ENCODE measurements around the gene IL24.

Gene IL24

DNA sequence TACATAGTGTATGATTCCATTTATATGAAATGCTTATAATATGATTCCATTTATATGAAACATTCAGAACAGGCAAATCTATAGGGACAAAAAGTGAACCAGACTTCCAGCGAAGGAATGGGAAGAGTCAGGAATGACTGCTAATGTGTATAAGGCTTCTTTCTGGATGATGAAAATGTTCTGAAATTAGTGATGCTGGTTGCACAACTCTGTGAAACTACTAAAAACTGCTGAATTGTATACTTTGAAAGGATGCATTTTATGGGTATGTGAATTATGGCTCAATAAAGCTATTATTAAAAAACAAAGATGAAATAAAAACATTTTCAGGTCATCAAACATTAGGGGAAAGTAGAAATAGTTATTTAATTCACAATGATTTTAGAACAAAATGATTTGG, 14.1 kb upstream of the IL24 start:
- H3K9me3 ChIP-seq (ENCODE audit: control insufficient read depth, low read depth, low read length): peaks cover 3% of the 10 kb centered on the region
- no peaks in the 10 kb centered on the region for H3K36me3 ChIP-seq (ENCODE audit: control insufficient read depth, low read depth, low read length)
- H3K4me3 ChIP-seq (ENCODE audit: low read length): no peak overlapping the region
- no peaks in the 10 kb centered on the region for H3K27me3 ChIP-seq (ENCODE audit: control insufficient read depth, insufficient read depth, low read length)
- no peak overlapping the region for H3K27ac ChIP-seq (ENCODE audit: low read length)
- H3K4me1 ChIP-seq (ENCODE audit: control insufficient read depth, low read depth, low read length): no peaks in the 10 kb centered on the region
- no peak overlapping the region for H3K9ac ChIP-seq (ENCODE audit: low read length)

DNA sequence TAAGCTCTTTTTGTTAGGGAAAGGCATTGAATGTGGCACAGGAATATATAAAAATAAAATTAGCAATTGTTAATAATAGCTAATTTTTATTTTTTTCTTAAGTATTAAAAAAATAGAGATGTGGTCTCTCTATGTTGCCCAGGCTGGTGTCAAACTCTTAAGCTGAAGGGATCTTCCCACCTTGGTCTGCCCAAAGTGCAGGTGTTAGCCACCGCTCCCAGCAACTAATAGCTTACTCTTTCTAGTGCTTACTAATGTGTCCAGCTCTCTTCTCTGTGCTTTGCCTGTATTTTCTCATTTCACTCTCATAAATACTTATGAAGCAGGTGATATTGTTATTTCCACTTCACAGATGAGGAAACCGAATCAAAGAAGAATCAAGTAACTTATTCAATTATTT, 13.4 kb upstream of the IL24 start:
- H3K36me3 ChIP-seq (ENCODE audit: control insufficient read depth, low read depth, low read length): no peaks in the 10 kb centered on the region
- no peaks in the 10 kb centered on the region for H3K4me1 ChIP-seq (ENCODE audit: control insufficient read depth, low read depth, low read length)
- no peak overlapping the region for H3K9ac ChIP-seq (ENCODE audit: low read length)
- no peak overlapping the region for H3K27ac ChIP-seq (ENCODE audit: low read length)
- no peaks in the 10 kb centered on the region for H3K27me3 ChIP-seq (ENCODE audit: control insufficient read depth, insufficient read depth, low read length)
- H3K4me3 ChIP-seq (ENCODE audit: low read length): no peak overlapping the region
- no peaks in the 10 kb centered on the region for H3K9me3 ChIP-seq (ENCODE audit: control insufficient read depth, low read depth, low read length)

DNA sequence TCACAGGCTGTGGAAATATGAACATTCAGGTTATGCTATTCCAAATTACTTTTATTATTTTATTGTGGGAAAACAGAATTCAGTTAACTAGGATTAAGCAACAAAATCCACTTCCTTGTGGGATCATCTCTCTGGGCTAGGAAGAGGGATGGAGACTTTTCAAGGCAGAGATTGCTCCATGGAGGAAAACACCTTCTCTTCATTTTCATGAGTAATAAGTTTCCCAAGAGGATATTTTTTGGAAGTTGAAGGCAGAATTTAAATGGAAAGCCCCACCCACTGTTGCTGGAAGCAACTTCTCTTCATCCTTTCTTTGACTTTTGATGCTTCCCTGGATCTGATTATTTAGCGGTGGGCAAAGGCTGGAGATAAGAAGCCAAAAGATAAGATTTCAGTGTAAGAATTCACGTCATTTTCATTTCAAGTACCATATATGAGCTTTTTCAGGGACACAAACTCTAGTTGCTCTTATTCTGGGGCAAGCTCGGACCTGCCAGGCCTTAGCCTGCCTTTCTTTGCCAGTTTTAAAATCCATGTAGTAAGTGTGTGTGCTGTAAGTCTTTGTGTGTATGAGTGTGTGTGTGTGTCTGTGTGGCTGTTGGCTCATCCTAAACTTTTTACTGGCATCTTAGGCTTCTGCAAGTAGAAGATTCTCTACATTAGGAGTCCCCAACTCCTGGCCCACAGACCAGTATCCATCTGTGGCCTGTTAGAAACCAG, 11.7 kb upstream of the IL24 start:
- no peaks in the 10 kb centered on the region for H3K27me3 ChIP-seq (ENCODE audit: control insufficient read depth, insufficient read depth, low read length)
- H3K9me3 ChIP-seq (ENCODE audit: control insufficient read depth, low read depth, low read length): no peaks in the 10 kb centered on the region
- no peak overlapping the region for H3K27ac ChIP-seq (ENCODE audit: low read length)
- H3K9ac ChIP-seq (ENCODE audit: low read length): no peak overlapping the region
- H3K4me3 ChIP-seq (ENCODE audit: low read length): no peak overlapping the region
- H3K36me3 ChIP-seq (ENCODE audit: control insufficient read depth, low read depth, low read length): no peaks in the 10 kb centered on the region
- H3K4me1 ChIP-seq (ENCODE audit: control insufficient read depth, low read depth, low read length): peaks cover 3% of the 10 kb centered on the region

DNA sequence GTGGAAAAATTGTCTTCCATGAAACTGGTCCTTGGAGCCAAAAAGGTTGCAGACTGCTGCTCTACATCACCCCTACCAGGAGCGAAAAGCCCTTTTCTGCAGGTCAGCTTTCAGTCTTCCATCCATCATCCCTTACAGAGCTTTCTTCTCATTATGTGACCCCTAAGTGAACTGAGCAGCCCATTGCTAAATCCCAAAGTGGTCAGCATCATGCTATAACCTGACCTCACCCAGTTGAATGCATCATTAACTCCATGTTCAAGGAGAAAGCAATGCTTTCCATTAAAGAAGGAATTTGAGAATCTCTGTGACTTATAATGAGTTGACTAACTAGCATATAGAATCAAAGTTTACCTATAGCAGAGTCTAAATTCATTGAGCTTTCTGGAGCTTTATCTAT, 10.4 kb upstream of the IL24 start:
- Histone ChIP-seq H3K4me1 (ENCODE audit: control insufficient read depth, low read depth, low read length) (peaks cover 4% of the 10 kb centered on the region), H3K9me3 (ENCODE audit: control insufficient read depth, low read depth, low read length) (no peaks in the 10 kb centered on the region), H3K9ac (ENCODE audit: low read length) (no peak overlapping the region), H3K27ac (ENCODE audit: low read length) (no peak overlapping the region), H3K36me3 (ENCODE audit: control insufficient read depth, low read depth, low read length) (no peaks in the 10 kb centered on the region), H3K27me3 (ENCODE audit: control insufficient read depth, insufficient read depth, low read length) (no peaks in the 10 kb centered on the region), H3K4me3 (ENCODE audit: low read length) (no peak overlapping the region)

DNA sequence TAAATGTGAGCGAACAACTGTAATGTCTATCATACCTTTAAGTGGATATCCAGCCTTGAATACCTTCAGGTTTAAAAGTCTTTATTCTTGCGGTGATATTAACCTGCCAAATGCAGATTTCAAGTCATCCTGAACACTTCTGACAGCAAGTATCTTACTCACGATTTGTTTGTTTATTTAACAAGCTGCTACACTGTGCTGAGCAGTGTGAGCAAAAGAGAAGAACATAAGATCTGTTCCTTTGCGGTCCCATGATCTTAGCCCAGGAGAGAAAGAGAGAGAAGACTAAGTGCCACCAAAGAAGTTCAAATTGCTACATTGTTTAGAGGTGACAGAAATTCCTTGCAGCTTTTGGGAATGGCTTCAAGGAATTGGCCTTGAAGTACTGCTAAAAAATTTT, 9.5 kb upstream of the IL24 start:
- peaks cover 4% of the 10 kb centered on the region for H3K4me1 ChIP-seq (ENCODE audit: control insufficient read depth, low read depth, low read length)
- H3K36me3 ChIP-seq (ENCODE audit: control insufficient read depth, low read depth, low read length): no peaks in the 10 kb centered on the region
- H3K27ac ChIP-seq (ENCODE audit: low read length): no peak overlapping the region
- no peaks in the 10 kb centered on the region for H3K9me3 ChIP-seq (ENCODE audit: control insufficient read depth, low read depth, low read length)
- H3K4me3 ChIP-seq (ENCODE audit: low read length): no peak overlapping the region
- no peaks in the 10 kb centered on the region for H3K27me3 ChIP-seq (ENCODE audit: control insufficient read depth, insufficient read depth, low read length)
- no peak overlapping the region for H3K9ac ChIP-seq (ENCODE audit: low read length)

DNA sequence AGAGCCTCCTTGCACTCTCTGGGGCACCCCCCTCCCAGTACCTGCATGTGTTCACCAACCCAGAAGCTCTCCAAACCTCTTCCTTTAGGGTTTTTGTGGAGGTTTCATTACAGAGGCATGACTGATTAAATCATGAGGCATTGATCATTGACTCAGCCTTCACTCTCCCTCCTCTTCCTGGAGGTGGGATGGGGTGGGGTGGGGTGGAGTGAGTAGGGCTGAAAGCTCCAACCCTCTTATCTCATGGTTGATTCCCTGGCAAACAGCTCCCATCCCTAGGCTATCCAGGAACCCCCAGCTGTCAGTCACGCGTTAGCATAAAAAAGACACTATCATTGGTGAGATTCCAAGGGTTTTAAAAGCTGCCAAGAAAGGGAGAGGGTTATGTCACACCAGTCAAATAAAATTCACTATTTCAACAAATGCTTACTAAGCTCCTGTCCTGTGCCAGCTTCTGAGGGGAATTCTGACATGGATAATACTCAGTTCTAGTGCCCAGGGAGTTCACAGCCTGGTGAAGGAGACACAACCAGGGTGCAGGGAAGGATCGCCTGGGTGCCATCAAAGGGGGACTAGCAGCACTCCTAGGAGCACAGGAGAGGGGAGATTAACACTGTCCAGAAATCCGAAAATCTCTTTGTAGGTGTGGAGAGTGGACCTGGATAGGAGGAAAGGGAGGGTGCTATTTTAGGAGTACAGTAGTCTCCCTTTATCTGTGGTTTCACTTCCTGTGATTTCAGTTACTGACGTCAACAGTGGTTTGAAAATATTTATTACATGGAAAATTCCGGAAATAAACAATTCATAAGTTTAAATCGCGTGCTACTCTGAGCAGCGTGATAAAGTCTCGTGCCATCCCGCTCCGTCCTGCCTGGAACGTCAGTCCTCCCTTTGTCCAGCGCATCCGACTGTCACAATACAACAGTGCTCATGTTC, 6.8 kb upstream of the IL24 start:
- Histone ChIP-seq H3K36me3 (ENCODE audit: control insufficient read depth, low read depth, low read length) (no peaks in the 10 kb centered on the region), H3K9me3 (ENCODE audit: control insufficient read depth, low read depth, low read length) (no peaks in the 10 kb centered on the region), H3K9ac (ENCODE audit: low read length) (no peak overlapping the region), H3K4me3 (ENCODE audit: low read length) (no peak overlapping the region), H3K27ac (ENCODE audit: low read length) (no peak overlapping the region), H3K27me3 (ENCODE audit: control insufficient read depth, insufficient read depth, low read length) (no peaks in the 10 kb centered on the region), H3K4me1 (ENCODE audit: control insufficient read depth, low read depth, low read length) (peaks cover 4% of the 10 kb centered on the region)

DNA sequence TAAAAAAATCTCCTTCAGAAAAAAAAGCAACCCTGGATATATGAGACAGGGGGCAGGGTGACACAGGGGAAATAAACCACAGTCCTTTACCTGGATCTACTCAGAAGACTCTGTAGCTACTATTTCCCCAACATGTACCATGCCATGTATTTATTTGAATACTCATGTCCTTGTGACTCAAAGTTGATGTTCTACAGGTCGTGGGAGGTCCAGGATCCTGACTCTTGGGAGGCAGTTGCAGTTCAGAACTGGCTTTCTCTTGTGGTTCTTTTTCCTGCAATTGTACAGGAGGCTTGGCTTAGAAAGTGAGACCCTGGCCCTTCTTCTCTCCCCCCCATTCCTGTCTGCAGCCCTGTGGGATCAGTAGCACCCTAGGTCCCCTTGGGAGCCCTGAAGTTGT, 5.8 kb upstream of the IL24 start:
- no peaks in the 10 kb centered on the region for H3K9me3 ChIP-seq (ENCODE audit: control insufficient read depth, low read depth, low read length)
- H3K9ac ChIP-seq (ENCODE audit: low read length): no peak overlapping the region
- peaks cover 4% of the 10 kb centered on the region for H3K4me1 ChIP-seq (ENCODE audit: control insufficient read depth, low read depth, low read length)
- H3K27ac ChIP-seq (ENCODE audit: low read length): no peak overlapping the region
- H3K4me3 ChIP-seq (ENCODE audit: low read length): no peak overlapping the region
- H3K36me3 ChIP-seq (ENCODE audit: control insufficient read depth, low read depth, low read length): no peaks in the 10 kb centered on the region
- no peaks in the 10 kb centered on the region for H3K27me3 ChIP-seq (ENCODE audit: control insufficient read depth, insufficient read depth, low read length)

DNA sequence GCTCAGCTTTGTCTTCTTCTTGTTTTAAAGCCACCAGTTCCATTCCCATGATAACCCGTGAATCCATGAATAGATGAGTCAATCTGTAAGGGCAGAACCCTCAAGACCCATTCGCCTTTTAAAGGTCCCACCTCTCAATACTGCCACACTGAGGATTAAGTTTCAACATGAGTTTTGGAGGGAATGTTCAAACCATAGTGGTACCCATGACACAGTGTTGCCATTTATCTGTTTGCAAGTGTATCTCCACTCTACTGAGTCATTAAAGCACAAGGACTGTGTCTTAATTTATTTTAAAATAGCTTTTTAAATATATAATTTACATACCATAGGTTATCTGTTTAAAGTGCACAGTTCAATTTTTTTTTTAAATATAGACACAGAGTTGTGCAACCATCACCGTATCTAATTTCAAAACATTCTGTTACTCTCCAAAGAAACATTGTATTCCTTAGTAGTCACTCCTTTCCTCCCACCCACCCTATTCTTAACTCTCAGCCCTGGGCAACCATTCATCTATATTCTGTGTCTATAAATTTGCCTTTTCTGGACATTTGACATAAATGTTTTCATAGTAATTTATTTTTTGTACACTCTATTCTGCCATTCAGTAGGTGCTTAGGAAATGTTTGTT, 4.8 kb upstream of the IL24 start:
- H3K36me3 ChIP-seq (ENCODE audit: control insufficient read depth, low read depth, low read length): no peaks in the 10 kb centered on the region
- no peak overlapping the region for H3K9ac ChIP-seq (ENCODE audit: low read length)

DNA sequence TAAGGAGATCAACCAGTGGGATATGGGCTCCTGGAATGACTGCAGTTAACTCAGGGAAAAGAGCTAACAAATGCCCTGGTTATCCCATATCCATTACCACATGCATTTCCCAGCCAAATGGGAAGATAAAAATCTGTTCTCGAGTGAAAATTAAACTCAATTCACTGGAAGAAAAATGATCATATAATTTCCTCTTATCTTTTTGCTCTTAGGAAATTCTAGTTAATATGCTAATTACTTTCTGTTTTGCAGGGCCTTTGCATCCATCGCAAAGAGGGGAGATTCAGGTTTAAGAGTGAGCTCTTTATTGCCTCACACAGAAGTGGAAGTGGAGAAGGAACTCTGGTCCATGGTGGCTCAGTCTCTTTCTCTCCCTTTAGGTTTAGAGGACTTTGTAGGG, 3.9 kb upstream of the IL24 start:
- no peaks in the 10 kb centered on the region for H3K36me3 ChIP-seq (ENCODE audit: control insufficient read depth, low read depth, low read length)
- H3K4me3 ChIP-seq (ENCODE audit: low read length): no peak overlapping the region
- H3K4me1 ChIP-seq (ENCODE audit: control insufficient read depth, low read depth, low read length): peaks cover 4% of the 10 kb centered on the region
- H3K27ac ChIP-seq (ENCODE audit: low read length): no peak overlapping the region
- no peaks in the 10 kb centered on the region for H3K27me3 ChIP-seq (ENCODE audit: control insufficient read depth, insufficient read depth, low read length)
- H3K9ac ChIP-seq (ENCODE audit: low read length): no peak overlapping the region
- no peaks in the 10 kb centered on the region for H3K9me3 ChIP-seq (ENCODE audit: control insufficient read depth, low read depth, low read length)

More for the DNA sequence above, 4.8 kb upstream of the IL24 start:
- no peak overlapping the region for H3K4me3 ChIP-seq (ENCODE audit: low read length)
- no peaks in the 10 kb centered on the region for H3K9me3 ChIP-seq (ENCODE audit: control insufficient read depth, low read depth, low read length)
- H3K4me1 ChIP-seq (ENCODE audit: control insufficient read depth, low read depth, low read length): peaks cover 4% of the 10 kb centered on the region
- H3K27me3 ChIP-seq (ENCODE audit: control insufficient read depth, insufficient read depth, low read length): no peaks in the 10 kb centered on the region
- H3K27ac ChIP-seq (ENCODE audit: low read length): no peak overlapping the region

DNA sequence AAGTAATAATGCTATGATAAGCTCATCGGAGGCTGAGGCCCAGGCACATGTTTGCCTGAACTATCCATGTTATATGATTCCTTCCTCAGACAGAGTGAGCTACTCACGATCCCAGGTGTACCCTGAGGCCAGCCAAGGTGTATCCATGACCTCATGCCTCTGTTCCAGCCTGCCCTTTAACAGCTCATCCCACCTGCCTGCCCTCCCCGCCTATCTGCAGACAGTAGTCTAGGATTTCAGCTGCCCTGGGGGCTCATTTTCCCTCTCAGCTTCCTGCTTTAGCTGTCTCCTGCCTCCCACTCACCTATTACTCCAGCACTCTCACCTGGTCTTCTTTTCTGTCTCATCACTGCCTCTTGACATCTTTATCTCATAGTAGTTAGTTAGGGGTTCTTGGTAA, 1.9 kb upstream of the IL24 start:
- Histone ChIP-seq H3K36me3 (ENCODE audit: control insufficient read depth, low read depth, low read length) (no peaks in the 10 kb centered on the region), H3K27ac (ENCODE audit: low read length) (no peak overlapping the region), H3K4me1 (ENCODE audit: control insufficient read depth, low read depth, low read length) (peaks cover 3% of the 10 kb centered on the region), H3K9ac (ENCODE audit: low read length) (no peak overlapping the region), H3K4me3 (ENCODE audit: low read length) (no peak overlapping the region), H3K27me3 (ENCODE audit: control insufficient read depth, insufficient read depth, low read length) (no peaks in the 10 kb centered on the region), H3K9me3 (ENCODE audit: control insufficient read depth, low read depth, low read length) (no peaks in the 10 kb centered on the region)

DNA sequence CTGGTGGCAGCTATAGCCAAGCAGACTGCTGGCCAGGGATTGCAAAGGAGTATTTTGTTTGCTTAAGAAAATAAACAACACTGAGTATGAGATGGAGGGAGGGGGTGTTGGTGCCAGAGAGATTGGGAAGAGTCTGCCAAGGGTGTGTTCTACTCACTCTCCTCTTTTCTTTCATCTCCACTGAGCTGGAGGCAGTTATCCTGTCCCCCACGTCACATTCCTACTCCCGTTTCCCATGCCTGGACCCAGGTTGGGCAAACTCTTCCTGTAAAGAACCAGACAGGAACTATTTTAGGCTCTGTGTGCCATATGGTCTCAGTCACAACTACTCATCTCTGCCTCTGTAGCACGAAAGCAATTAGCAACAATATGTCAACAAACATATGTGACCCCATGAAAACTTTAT, 1.4 kb upstream of the IL24 start:
- no peak overlapping the region for H3K9ac ChIP-seq (ENCODE audit: low read length)
- no peaks in the 10 kb centered on the region for H3K36me3 ChIP-seq (ENCODE audit: control insufficient read depth, low read depth, low read length)
- no peaks in the 10 kb centered on the region for H3K27me3 ChIP-seq (ENCODE audit: control insufficient read depth, insufficient read depth, low read length)
- H3K9me3 ChIP-seq (ENCODE audit: control insufficient read depth, low read depth, low read length): no peaks in the 10 kb centered on the region
- H3K4me3 ChIP-seq (ENCODE audit: low read length): no peak overlapping the region
- no peaks in the 10 kb centered on the region for H3K4me1 ChIP-seq (ENCODE audit: control insufficient read depth, low read depth, low read length)
- H3K27ac ChIP-seq (ENCODE audit: low read length): no peak overlapping the region

Data from iPS-18a (cell line).